GM19324 (cell line): ENCODE data around the gene LTA.
"Not testable (repeated sequence)": the region's sequence is repeated elsewhere in the genome, so short reads cannot be mapped to it uniquely, and the experiment has no call there.

Source experiments
- ATAC-seq: cut with Tn5 transposase; IDR thresholded peaks from one replicate; pipeline ENCODE4 v1.9.1; 2021; ENCODE audit warnings: mild to moderate bottlenecking, moderate library complexity; ENCODE audit not compliant: unreplicated experiment, low FRiP score

Gene LTA

GRCh38 chr6:31541658-31542521 lies 30.2 kb upstream of the LTA start, which contains the start of gene DDX39B:
DDX39B (minus strand) TSS chr6:31542003; CDS start chr6:31540532, 1,471 bp downstream.
- ATAC-seq: peak; percentile 79

GRCh38 chr6:31543639-31544038 lies 28.4 kb upstream of the LTA start:
- ATAC-seq: no peak

- ATAC-seq: no peak
These were observed 27.4 kb upstream of the LTA start for GRCh38 chr6:31544676-31545075.

- ATAC-seq: no peak
These were observed 26.8 kb upstream of the LTA start for GRCh38 chr6:31545291-31545690.

- no peak for ATAC-seq
These were observed 25.6 kb upstream of the LTA start, which contains the start of gene ATP6V1G2 for GRCh38 chr6:31546339-31546957. ATP6V1G2 (minus strand) TSS chr6:31546608; CDS start chr6:31546559, 49 bp downstream.

- ATAC-seq: peak; percentile 76
These were observed 24.9 kb upstream of the LTA start, which contains the start of gene NFKBIL1 for GRCh38 chr6:31546958-31547726. NFKBIL1 (plus strand) TSS chr6:31547608; CDS start chr6:31547695, 87 bp downstream.

- ATAC-seq: no peak
These were observed 24.2 kb upstream of the LTA start for GRCh38 chr6:31547727-31548543.

GRCh38 chr6:31548544-31548873 lies 23.6 kb upstream of the LTA start:
- no peak for ATAC-seq

GRCh38 chr6:31551371-31551770 lies 20.7 kb upstream of the LTA start:
- not testable (repeated sequence) for ATAC-seq

GRCh38 chr6:31556307-31556706 lies 15.8 kb upstream of the LTA start:
- ATAC-seq: no peak

- ATAC-seq: no peak
These were observed 14.4 kb upstream of the LTA start for GRCh38 chr6:31557443-31558317.

GRCh38 chr6:31558318-31558625 lies 13.8 kb upstream of the LTA start:
- ATAC-seq: no peak

- no peak for ATAC-seq
These were observed 13.2 kb upstream of the LTA start for GRCh38 chr6:31558631-31559500.

GRCh38 chr6:31559606-31559957 lies 12.5 kb upstream of the LTA start:
- no peak for ATAC-seq

- ATAC-seq: peak; percentile 65
These were observed 12.0 kb upstream of the LTA start for GRCh38 chr6:31559958-31560696.

- ATAC-seq: no peak
These were observed 11.4 kb upstream of the LTA start for GRCh38 chr6:31560697-31561058.

- no peak for ATAC-seq
These were observed 4.3 kb upstream of the LTA start for GRCh38 chr6:31567531-31568370.
